ENCODE results near the gene SIGLEC14.
"Not testable (repeated sequence)": the region's sequence is repeated elsewhere in the genome, so short reads cannot be mapped to it uniquely, and the experiment has no call there.

- not testable (repeated sequence) for TF ChIP-seq CTCF (IDR thresholded peaks at IDR 0.05; ENCODE audit: poor library complexity, severe bottlenecking); POLR2AphosphoS5 (IDR thresholded peaks at IDR 0.05); SMC3 (conservative IDR thresholded peaks at IDR 0.05; ENCODE audit: poor library complexity); RAD21 (conservative IDR thresholded peaks at IDR 0.05)
Observed at GRCh38 chr19:51675911-51676565, 29.4 kb upstream of the SIGLEC14 start.
